DND-41 (cell line): ENCODE results near the gene VPS72.

ENCODE experiments used
- CTCF ChIP-seq: IDR thresholded peaks from 2 replicates; pipeline ENCODE4 v1.5.1; 2012; ENCODE audit warnings: borderline replicate concordance, low read length, moderate library complexity, mild to moderate bottlenecking; ENCODE audit not compliant: poor library complexity, severe bottlenecking; ENCODE audit errors: extremely low read depth
- EZH2 ChIP-seq: IDR thresholded peaks from 3 replicates; pipeline ENCODE4 v1.6.1; 2012; ENCODE audit warnings: borderline replicate concordance, low read depth, mild to moderate bottlenecking, moderate library complexity, low read length, inconsistent platforms; ENCODE audit not compliant: severe bottlenecking

- TF ChIP-seq CTCF = no peak
- no peak for TF ChIP-seq EZH2
These were observed 31.2 kb downstream of the VPS72 start for GRCh38 chr1:151158751-151159251.
